B cell (primary cell): Measurements from ENCODE around the gene ELANE. TPM values are rescaled to one million over a fixed set of nuclear protein-coding genes. Genes with fewer than 3 reads are reported as not detected.

ENCODE experiments used
- polyA plus RNA-seq: library from polyadenylated mRNA; depleted of rRNA; stranded (reverse); fragments of >200 nt; gene quantifications from 2 replicates; pipeline ENCODE4 v1.2.3, GENCODE V29; 2012
- small RNA-seq: library from RNA; depleted of rRNA; stranded (forward); fragments of <200 nt; gene quantifications from one replicate; pipeline ENCODE3, GENCODE V24; 2012; ENCODE audit warnings: low replicate concordance, low read depth; ENCODE audit not compliant: insufficient read length
- total RNA-seq, 2 donors: library from RNA; stranded (reverse); fragments of 120-200 nt in 1 of 2; gene quantifications; 1 replicate in 1 of 2; 2 replicates in 1 of 2; pipeline versions ENCODE4 v1.2.3 to v1.2.4, GENCODE V29; 2013 to 2022

The ELANE gene
- total and polyA plus RNA-seq, 2 donors (not counting 1 experiment from before 2014, with no cell fraction given) = 0.18 TPM; not detected in 1

Small RNAs within 50 kb of the gene (small RNA-seq; reads per million reads assigned to genes)
- not detected for gene MIR3187
- 4.6 reads per million, percentile 65 among the genes with 10 or more reads in this experiment for gene RNU6-9

Other genes starting within 250 kb of the ELANE start
- 73.2 and 77.8 TPM in 2 replicates for gene POLRMT, start 218.8 kb upstream of the ELANE start, total RNA-seq
- gene POLRMT, start 218.8 kb upstream of the ELANE start, polyA plus RNA-seq = 98.0 and 106 TPM in 2 replicates
- gene FGF22, start 212.4 kb upstream of the ELANE start, total RNA-seq = 2.9 and 3.4 TPM in 2 replicates
- gene FGF22, start 212.4 kb upstream of the ELANE start, polyA plus RNA-seq = 0.34 and 0.37 TPM in 2 replicates
- gene RNF126, start 189.1 kb upstream of the ELANE start, total RNA-seq = 74.3 and 88.8 TPM in 2 replicates
- gene RNF126, start 189.1 kb upstream of the ELANE start, polyA plus RNA-seq = 99.6 and 118 TPM in 2 replicates
- 5.6 and 5.8 TPM in 2 replicates for gene FSTL3, start 175.9 kb upstream of the ELANE start, total RNA-seq
- 2.6 and 5.8 TPM in 2 replicates for gene FSTL3, start 175.9 kb upstream of the ELANE start, polyA plus RNA-seq
- gene PRSS57, start 156.9 kb upstream of the ELANE start, total RNA-seq = not detected in 2 replicates
- not detected in 2 replicates for gene PRSS57, start 156.9 kb upstream of the ELANE start, polyA plus RNA-seq
- gene PALM, start 143.4 kb upstream of the ELANE start, total RNA-seq = not detected in 2 replicates
- 0.15 and 0.53 TPM in 2 replicates for gene PALM, start 143.4 kb upstream of the ELANE start, polyA plus RNA-seq
- not detected in 2 replicates for gene MISP, start 101.2 kb upstream of the ELANE start, total RNA-seq
- not detected in 2 replicates for gene MISP, start 101.2 kb upstream of the ELANE start, polyA plus RNA-seq
- gene PTBP1, start 54.9 kb upstream of the ELANE start, total RNA-seq = 304 and 309 TPM in 2 replicates
- gene PTBP1, start 54.9 kb upstream of the ELANE start, polyA plus RNA-seq = 137 and 154 TPM in 2 replicates
- gene PLPPR3, start 30.3 kb upstream of the ELANE start, total RNA-seq = not detected in 2 replicates
- gene PLPPR3, start 30.3 kb upstream of the ELANE start, polyA plus RNA-seq = not detected in 2 replicates
- 0.44 and 0.70 TPM in 2 replicates for gene AZU1, start 24.5 kb upstream of the ELANE start, total RNA-seq
- 0.13 and 0.59 TPM in 2 replicates for gene AZU1, start 24.5 kb upstream of the ELANE start, polyA plus RNA-seq
- not detected in 2 replicates for gene PRTN3, start 11.3 kb upstream of the ELANE start, total RNA-seq
- not detected in 2 replicates for gene PRTN3, start 11.3 kb upstream of the ELANE start, polyA plus RNA-seq
- 0.79 and 0.87 TPM in 2 replicates for gene CFD, start 7.4 kb downstream of the ELANE start, total RNA-seq
- 2.9 and 6.6 TPM in 2 replicates for gene CFD, start 7.4 kb downstream of the ELANE start, polyA plus RNA-seq
- gene MED16, start 40.9 kb downstream of the ELANE start, total RNA-seq = 85.0 and 88.6 TPM in 2 replicates
- 60.3 and 85.3 TPM in 2 replicates for gene MED16, start 40.9 kb downstream of the ELANE start, polyA plus RNA-seq
- not detected in 2 replicates for gene RNU6-9, start 41.2 kb downstream of the ELANE start, total RNA-seq
- gene RNU6-9, start 41.2 kb downstream of the ELANE start, polyA plus RNA-seq = not detected in 2 replicates
- gene R3HDM4, start 60.9 kb downstream of the ELANE start, total RNA-seq = 165 and 176 TPM in 2 replicates
- gene R3HDM4, start 60.9 kb downstream of the ELANE start, polyA plus RNA-seq = 168 and 185 TPM in 2 replicates
- gene KISS1R, start 65.0 kb downstream of the ELANE start, total RNA-seq = 0.56 and 0.79 TPM in 2 replicates
- gene KISS1R, start 65.0 kb downstream of the ELANE start, polyA plus RNA-seq = 0.55 and 1.3 TPM in 2 replicates
- 60.5 and 66.7 TPM in 2 replicates for gene ARID3A, start 73.7 kb downstream of the ELANE start, total RNA-seq
- 16.5 and 22.9 TPM in 2 replicates for gene ARID3A, start 73.7 kb downstream of the ELANE start, polyA plus RNA-seq
- 50.5 and 60.5 TPM in 2 replicates for gene WDR18, start 132.0 kb downstream of the ELANE start, total RNA-seq
- gene WDR18, start 132.0 kb downstream of the ELANE start, polyA plus RNA-seq = 29.6 and 48.5 TPM in 2 replicates
- gene GRIN3B, start 148.1 kb downstream of the ELANE start, total RNA-seq = 0.10 and 0.42 TPM in 2 replicates
- gene GRIN3B, start 148.1 kb downstream of the ELANE start, polyA plus RNA-seq = 0.07 and 0.10 TPM in 2 replicates
- 373 and 377 TPM in 2 replicates for gene TMEM259, start 168.8 kb downstream of the ELANE start, total RNA-seq
- 607 and 730 TPM in 2 replicates for gene TMEM259, start 168.8 kb downstream of the ELANE start, polyA plus RNA-seq
- gene RNU6-2, start 169.2 kb downstream of the ELANE start, total RNA-seq = not detected in 2 replicates
- gene RNU6-2, start 169.2 kb downstream of the ELANE start, polyA plus RNA-seq = not detected in 2 replicates
- gene CNN2, start 174.3 kb downstream of the ELANE start, total RNA-seq = 186 and 198 TPM in 2 replicates
- gene CNN2, start 174.3 kb downstream of the ELANE start, polyA plus RNA-seq = 301 and 325 TPM in 2 replicates
- gene ABCA7, start 187.8 kb downstream of the ELANE start, total RNA-seq = 192 and 206 TPM in 2 replicates
- 281 and 425 TPM in 2 replicates for gene ABCA7, start 187.8 kb downstream of the ELANE start, polyA plus RNA-seq
- 490 and 523 TPM in 2 replicates for gene ARHGAP45, start 214.9 kb downstream of the ELANE start, total RNA-seq
- gene ARHGAP45, start 214.9 kb downstream of the ELANE start, polyA plus RNA-seq = 488 and 579 TPM in 2 replicates
- 103 and 106 TPM in 2 replicates for gene POLR2E, start 243.1 kb downstream of the ELANE start, total RNA-seq
- gene POLR2E, start 243.1 kb downstream of the ELANE start, polyA plus RNA-seq = 84.5 and 121 TPM in 2 replicates